Adrenal gland (tissue), 12 donors: Measurements from ENCODE around the gene IQGAP2. TPM values are rescaled to one million over a fixed set of nuclear protein-coding genes. Genes with fewer than 3 reads are reported as not detected.
A peak's percentile ranks its signal among the peaks of the same experiment; 100 is the strongest.

ENCODE experiments used
- DNase-seq, 7 donors: peaks; one replicate each; pipeline ENCODE4 v3.0.0-alpha.2; 2019 to 2020
- H3K27ac ChIP-seq, 5 donors: fragments of 200-600 bp; sonication (generic) in 4 of 5; 1 replicate in 3 of 5; 2 replicates in 2 of 5; pipeline versions ENCODE4 v1.5.1 to v1.8.0; 2016 to 2020; ENCODE audit warnings: mild to moderate bottlenecking in 1 of 5
- H3K27me3 ChIP-seq: fragments of 200-600 bp; 2 replicates; pipeline ENCODE4 v1.8.0; 2021
- H3K36me3 ChIP-seq, 2 donors: fragments of 200-600 bp; replicated peaks in 1 of 2; 1 replicate in 1 of 2; 2 replicates in 1 of 2; pipeline versions ENCODE4 v1.5.1 to v1.8.0; 2018 to 2022
- H3K4me1 ChIP-seq, 2 donors: fragments of 200-600 bp; replicated peaks in 1 of 2; 1 replicate in 1 of 2; 2 replicates in 1 of 2; pipeline versions ENCODE4 v1.5.1 to v1.8.0; 2018 to 2021
- H3K4me3 ChIP-seq, 4 donors: fragments of 200-600 bp; sonication (generic) in 3 of 4; one replicate each; pipeline ENCODE4 v1.5.1; 2016 to 2018
- H3K9me3 ChIP-seq, 3 donors: fragments of 200-600 bp; sonication (generic) in 1 of 3; replicated peaks in 1 of 3; 1 replicate in 2 of 3; 2 replicates in 1 of 3; pipeline versions ENCODE4 v1.5.1 to v1.8.0; 2016 to 2021
- POLR2A ChIP-seq, 2 donors: fragments of 450-650 bp; IDR thresholded peaks; one replicate each; pipeline ENCODE4 v1.6.1; 2017; ENCODE audit warnings: antibody characterized with exemption in 2 of 2, mild to moderate bottlenecking in 2 of 2, moderate library complexity in 1 of 2
- WGBS, 4 donors: extraction: QIAGEN DNeasy Blood & Tissue Kit in 2 of 4; methylation state at CpG; one replicate each; pipeline versions ENCODE4 v1.1.5 to v1.1.7; 2013 to 2017; 5-methylcytosine and 5-hydroxymethylcytosine counted together
- intact Hi-C, 2 donors: fragments of 100-400 bp; cut with DNase I; formaldehyde crosslinking; loops; one replicate each; pipeline versions ENCODE4 v1.14.1 to v1.15.0; 2022 to 2023
- polyA plus RNA-seq, 3 donors: library from polyadenylated mRNA; stranded (reverse); fragments of 200-250 nt in 2 of 3; fragments of 350-450 nt in 1 of 3; fragmentation: Illumina TruSeq in 1 of 3; extraction: RNeasy Lipid Tissue Mini Kit (QIAGEN cat#74804) in 1 of 3; gene quantifications; one replicate each; pipeline ENCODE4 v1.2.3, GENCODE V29; 2013 to 2014
- total RNA-seq, 9 donors: library from RNA; depleted of rRNA in 4 of 9; stranded (reverse); fragments of >200 nt in 4 of 9; fragments of 120-200 nt in 1 of 9; fragmentation: NEBNext Ultra II Directional in 1 of 9; extraction: Animal tissue kit (Norgen Biotek cat#: 25700) in 1 of 9; gene quantifications; one replicate each; pipeline versions ENCODE4 v1.1.0 to v1.2.4, GENCODE V29; 2013 to 2023
- TF ChIP-seq, protein P1 (sequence below), 6 experiments: fragments of 450-650 bp in 4 of 6; fragments of 200-600 bp in 2 of 6; sonication (generic) in 1 of 6; IDR thresholded peaks; 1 replicate in 5 of 6; 2 replicates in 1 of 6; pipeline versions ENCODE4 v1.5.1 to v1.8.0; 2016 to 2021; ENCODE audit warnings: antibody characterized with exemption in 6 of 6, mild to moderate bottlenecking in 2 of 6, moderate library complexity in 1 of 6
- donor health status: healthy with polysubstance abuse.
- donor health status: Bipolar disorder and iron deficiency.
- donor health status: DM: yes; HTN: yes; CAD: no.
- donor health status: DM: no; HTN: no; CAD: no.
- donor health status: DM: no; HTN: no; CAD: no.
- donor health status: DM: yes; HTN: yes; CAD: no.

Gene IQGAP2
- total and polyA plus RNA-seq, 12 donors, result 14.9 to 77.3 (median 36.1) TPM

DNA sequence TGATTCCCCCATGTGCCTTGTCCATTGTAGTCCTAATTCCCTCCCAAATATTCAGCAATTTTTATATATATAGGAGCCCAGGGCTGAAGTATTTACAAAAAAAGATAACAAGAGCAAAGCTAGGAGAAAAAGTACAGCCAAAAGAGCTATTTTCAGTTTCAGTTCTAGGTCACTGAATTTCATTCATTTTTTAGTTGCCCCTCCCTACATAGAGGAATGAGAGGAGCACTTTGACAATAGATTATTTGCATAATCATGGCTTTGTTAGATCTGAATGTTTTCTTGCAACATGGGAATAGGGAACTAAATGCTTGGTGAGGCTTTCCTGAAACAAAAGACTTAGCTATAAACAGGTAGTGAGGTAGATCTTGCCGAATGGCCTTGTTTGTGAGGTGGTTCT lies 235.4 kb downstream of the IQGAP2 start:
- Histone ChIP-seq H3K27me3 (no peaks in the 10 kb centered on the region), H3K9me3 (no peaks in the 10 kb centered on the region), H3K36me3 (no peaks in the 10 kb centered on the region), H3K27ac (peak overlapping the region in 1 of 5 donors; percentile 11), H3K4me1 (peaks cover 0 to 10% of the 10 kb centered on the region in 2 donors), H3K4me3 (no peak overlapping the region)
- DNase-seq, result no peak
- intact Hi-C loops, result no loop called here
- 65 to 89% (median 75%) methylated on average over 1 of the region's 1 CpG for WGBS, 4 donors
- TF ChIP-seq, protein P1, sequence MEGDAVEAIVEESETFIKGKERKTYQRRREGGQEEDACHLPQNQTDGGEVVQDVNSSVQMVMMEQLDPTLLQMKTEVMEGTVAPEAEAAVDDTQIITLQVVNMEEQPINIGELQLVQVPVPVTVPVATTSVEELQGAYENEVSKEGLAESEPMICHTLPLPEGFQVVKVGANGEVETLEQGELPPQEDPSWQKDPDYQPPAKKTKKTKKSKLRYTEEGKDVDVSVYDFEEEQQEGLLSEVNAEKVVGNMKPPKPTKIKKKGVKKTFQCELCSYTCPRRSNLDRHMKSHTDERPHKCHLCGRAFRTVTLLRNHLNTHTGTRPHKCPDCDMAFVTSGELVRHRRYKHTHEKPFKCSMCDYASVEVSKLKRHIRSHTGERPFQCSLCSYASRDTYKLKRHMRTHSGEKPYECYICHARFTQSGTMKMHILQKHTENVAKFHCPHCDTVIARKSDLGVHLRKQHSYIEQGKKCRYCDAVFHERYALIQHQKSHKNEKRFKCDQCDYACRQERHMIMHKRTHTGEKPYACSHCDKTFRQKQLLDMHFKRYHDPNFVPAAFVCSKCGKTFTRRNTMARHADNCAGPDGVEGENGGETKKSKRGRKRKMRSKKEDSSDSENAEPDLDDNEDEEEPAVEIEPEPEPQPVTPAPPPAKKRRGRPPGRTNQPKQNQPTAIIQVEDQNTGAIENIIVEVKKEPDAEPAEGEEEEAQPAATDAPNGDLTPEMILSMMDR (IDR thresholded peaks at IDR 0.05), result no peak
- no peak for TF ChIP-seq POLR2A (IDR thresholded peaks at IDR 0.05)

DNA sequence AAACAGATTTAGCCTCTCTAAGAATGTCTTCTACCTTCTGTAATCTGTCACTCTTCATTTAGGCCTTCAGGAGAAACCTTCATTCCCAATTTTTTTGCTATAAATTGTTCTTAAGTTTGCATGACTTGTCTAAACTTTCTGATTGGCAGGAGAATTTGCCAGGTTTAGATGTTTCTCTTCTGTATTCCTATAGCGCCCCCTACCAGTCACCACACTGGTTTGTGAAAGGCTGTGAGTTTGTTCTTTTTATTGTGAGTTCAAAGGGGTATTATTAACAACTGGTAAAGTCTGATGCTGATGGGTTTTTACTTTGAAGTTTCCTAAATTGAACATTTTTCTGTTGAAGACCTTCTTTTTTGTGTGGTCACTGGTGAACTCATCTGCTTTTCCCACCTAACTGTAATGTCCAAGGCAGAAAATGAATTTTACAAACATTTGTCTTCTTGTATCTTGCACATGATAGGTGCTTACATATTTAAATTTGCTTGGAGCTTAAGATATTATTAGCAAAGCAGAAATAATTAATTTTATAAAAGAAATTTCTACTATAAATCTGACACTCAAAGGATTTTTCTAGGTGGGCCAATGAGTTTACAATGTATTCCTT lies 238.5 kb downstream of the IQGAP2 start:
- intact Hi-C loops, result loop anchor here in 1 of 2 donors (5.0 kb wide), 1 partner anchor 39 kb away; no protein-coding TSS in a partner anchor
- TF ChIP-seq POLR2A (IDR thresholded peaks at IDR 0.05), result no peak
- TF ChIP-seq, protein P1 (IDR thresholded peaks at IDR 0.05), result peak; percentile 60 to 76 (median 67)
- Histone ChIP-seq H3K27me3 (no peaks in the 10 kb centered on the region), H3K4me3 (no peak overlapping the region), H3K9me3 (no peaks in the 10 kb centered on the region), H3K4me1 (peaks cover 0 to 10% of the 10 kb centered on the region in 2 donors), H3K36me3 (no peaks in the 10 kb centered on the region), H3K27ac (no peak overlapping the region)
- DNase-seq, result peak; percentile 35 to 82 (median 66)
- WGBS, 4 donors, result 11 to 23% (median 17%) methylated on average over 1 of the region's 1 CpG

DNA sequence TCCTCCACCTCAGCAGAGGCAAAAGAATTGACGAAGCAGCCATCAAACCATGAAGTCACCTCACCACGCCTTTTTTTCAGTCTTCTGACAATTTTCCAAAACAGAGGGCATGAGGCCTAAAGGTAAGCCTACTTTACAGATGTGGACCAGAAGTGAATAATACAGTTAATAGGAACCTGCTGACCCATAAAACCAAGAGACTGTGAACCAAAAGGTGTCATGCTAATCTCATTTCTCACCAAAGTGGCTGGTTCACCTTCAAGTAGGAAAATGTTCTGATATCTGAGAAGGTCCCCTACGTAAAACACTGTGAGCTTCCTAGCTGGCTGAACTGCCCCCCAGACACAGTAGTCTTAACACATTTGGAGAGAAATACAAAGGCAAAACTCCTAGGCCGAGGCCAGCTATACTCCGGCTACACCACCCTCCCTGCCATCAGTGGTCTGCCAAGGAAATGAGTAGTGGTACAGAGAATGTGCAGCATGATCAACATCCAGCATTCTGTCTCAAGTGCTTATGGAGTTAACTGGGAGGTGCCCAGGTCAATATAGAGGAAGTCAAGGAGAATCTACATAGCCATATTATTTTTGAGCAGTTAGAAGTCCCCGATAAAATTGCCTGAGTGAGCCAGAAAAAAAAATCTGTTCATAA lies 239.4 kb downstream of the IQGAP2 start:
- H3K36me3 ChIP-seq, result no peaks in the 10 kb centered on the region
- no peak for TF ChIP-seq POLR2A (IDR thresholded peaks at IDR 0.05)
- TF ChIP-seq, protein P1 (IDR thresholded peaks at IDR 0.05), result no peak
- no peaks in the 10 kb centered on the region for H3K27me3 ChIP-seq
- H3K4me1 ChIP-seq, result peaks cover 0 to 10% of the 10 kb centered on the region in 2 donors
- H3K9me3 ChIP-seq, result no peaks in the 10 kb centered on the region
- intact Hi-C loops, result loop anchor here in 1 of 2 donors (5.0 kb wide), 1 partner anchor 40 kb away; no protein-coding TSS in a partner anchor
- H3K27ac ChIP-seq, result no peak overlapping the region
- DNase-seq, result no peak
- 85 to 94% (median 88%) methylated on average over 6 of the region's 6 CpGs for WGBS, 4 donors
- H3K4me3 ChIP-seq, result no peak overlapping the region

DNA sequence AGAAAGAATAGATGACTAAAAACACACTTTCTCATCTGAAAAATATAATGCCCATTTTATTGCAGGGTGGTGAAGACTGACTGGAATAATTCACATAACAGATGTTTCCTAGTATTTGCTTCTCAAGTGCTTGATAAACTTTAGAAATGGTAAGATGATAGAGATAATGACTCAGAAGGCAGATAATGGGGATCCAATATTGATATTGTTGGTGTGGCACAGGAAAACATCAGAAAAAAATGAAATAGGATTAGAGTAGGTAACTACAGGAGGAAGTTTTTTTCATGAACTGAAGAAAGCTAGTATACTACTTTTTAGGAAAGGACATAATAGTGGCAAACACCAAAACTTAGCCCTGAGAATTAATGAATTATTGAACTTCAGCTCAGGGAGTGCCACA lies 240.3 kb downstream of the IQGAP2 start:
- H3K4me3 ChIP-seq, result no peak overlapping the region
- DNase-seq, result no peak
- H3K36me3 ChIP-seq, result no peaks in the 10 kb centered on the region
- TF ChIP-seq, protein P1 (IDR thresholded peaks at IDR 0.05), result no peak
- no peak for TF ChIP-seq POLR2A (IDR thresholded peaks at IDR 0.05)
- peaks cover 0 to 8% of the 10 kb centered on the region in 2 donors for H3K4me1 ChIP-seq
- peaks cover 0 to 3% (median 0%) of the 10 kb centered on the region in 3 donors for H3K9me3 ChIP-seq
- intact Hi-C loops, result loop anchor here in 1 of 2 donors (5.0 kb wide), 1 partner anchor 41 kb away; no protein-coding TSS in a partner anchor
- no peak overlapping the region for H3K27ac ChIP-seq
- no peaks in the 10 kb centered on the region for H3K27me3 ChIP-seq
